ENCODE measurements around the gene PGP. TPM values are rescaled to one million over a fixed set of nuclear protein-coding genes. Genes with fewer than 3 reads are reported as not detected.

Gene PGP
- total RNA-seq, 1 experiment from 2014 or later = 48.7 TPM

DNA sequence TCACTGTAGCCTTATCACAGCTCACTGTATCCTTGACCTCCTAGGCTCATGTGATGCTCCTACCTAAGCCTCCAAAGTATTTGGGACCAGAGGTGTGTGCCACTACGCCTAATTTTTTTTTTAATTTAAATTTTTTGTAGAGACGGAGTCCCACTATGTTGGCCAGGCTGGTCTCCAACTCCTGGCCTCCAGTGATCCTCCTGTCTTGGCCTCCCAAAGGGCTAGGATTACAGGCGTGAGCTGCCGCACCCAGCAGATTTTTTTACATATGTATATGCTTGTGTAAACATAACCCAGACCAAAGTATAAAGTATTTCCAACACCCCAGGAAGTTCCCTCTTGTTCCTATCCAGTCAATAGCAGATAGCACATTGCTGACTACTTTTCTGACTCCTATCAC lies 1.7 kb upstream of the PGP start:
- CTCF ChIA-PET = no interaction called here
- H3K4me1 ChIP-seq (ENCODE audit: control insufficient read depth, insufficient read depth, low read length) = peaks cover 17% of the 10 kb centered on the region
- POLR2A ChIA-PET = interaction anchor here (0.6 kb wide), 1 partner anchor 43 kb away, joined by 4 read pairs; no protein-coding TSS in a partner anchor
- TF ChIP-seq TCF7L2 (IDR thresholded peaks at IDR 0.05; ENCODE audit: low read depth, low read length) = no peak
- TF ChIP-seq, protein P1, sequence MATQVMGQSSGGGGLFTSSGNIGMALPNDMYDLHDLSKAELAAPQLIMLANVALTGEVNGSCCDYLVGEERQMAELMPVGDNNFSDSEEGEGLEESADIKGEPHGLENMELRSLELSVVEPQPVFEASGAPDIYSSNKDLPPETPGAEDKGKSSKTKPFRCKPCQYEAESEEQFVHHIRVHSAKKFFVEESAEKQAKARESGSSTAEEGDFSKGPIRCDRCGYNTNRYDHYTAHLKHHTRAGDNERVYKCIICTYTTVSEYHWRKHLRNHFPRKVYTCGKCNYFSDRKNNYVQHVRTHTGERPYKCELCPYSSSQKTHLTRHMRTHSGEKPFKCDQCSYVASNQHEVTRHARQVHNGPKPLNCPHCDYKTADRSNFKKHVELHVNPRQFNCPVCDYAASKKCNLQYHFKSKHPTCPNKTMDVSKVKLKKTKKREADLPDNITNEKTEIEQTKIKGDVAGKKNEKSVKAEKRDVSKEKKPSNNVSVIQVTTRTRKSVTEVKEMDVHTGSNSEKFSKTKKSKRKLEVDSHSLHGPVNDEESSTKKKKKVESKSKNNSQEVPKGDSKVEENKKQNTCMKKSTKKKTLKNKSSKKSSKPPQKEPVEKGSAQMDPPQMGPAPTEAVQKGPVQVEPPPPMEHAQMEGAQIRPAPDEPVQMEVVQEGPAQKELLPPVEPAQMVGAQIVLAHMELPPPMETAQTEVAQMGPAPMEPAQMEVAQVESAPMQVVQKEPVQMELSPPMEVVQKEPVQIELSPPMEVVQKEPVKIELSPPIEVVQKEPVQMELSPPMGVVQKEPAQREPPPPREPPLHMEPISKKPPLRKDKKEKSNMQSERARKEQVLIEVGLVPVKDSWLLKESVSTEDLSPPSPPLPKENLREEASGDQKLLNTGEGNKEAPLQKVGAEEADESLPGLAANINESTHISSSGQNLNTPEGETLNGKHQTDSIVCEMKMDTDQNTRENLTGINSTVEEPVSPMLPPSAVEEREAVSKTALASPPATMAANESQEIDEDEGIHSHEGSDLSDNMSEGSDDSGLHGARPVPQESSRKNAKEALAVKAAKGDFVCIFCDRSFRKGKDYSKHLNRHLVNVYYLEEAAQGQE (IDR thresholded peaks at IDR 0.05; ENCODE audit: insufficient read depth in 1 of 2, low read depth in 2 of 2, low read length in 1 of 2) = no peak
- no peak for TF ChIP-seq POLR2AphosphoS5 (IDR thresholded peaks at IDR 0.05; ENCODE audit: low read depth, low read length)
- TF ChIP-seq, protein P2, sequence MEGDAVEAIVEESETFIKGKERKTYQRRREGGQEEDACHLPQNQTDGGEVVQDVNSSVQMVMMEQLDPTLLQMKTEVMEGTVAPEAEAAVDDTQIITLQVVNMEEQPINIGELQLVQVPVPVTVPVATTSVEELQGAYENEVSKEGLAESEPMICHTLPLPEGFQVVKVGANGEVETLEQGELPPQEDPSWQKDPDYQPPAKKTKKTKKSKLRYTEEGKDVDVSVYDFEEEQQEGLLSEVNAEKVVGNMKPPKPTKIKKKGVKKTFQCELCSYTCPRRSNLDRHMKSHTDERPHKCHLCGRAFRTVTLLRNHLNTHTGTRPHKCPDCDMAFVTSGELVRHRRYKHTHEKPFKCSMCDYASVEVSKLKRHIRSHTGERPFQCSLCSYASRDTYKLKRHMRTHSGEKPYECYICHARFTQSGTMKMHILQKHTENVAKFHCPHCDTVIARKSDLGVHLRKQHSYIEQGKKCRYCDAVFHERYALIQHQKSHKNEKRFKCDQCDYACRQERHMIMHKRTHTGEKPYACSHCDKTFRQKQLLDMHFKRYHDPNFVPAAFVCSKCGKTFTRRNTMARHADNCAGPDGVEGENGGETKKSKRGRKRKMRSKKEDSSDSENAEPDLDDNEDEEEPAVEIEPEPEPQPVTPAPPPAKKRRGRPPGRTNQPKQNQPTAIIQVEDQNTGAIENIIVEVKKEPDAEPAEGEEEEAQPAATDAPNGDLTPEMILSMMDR (IDR thresholded peaks at IDR 0.05) = no peak
- no peak for TF ChIP-seq SIN3A (IDR thresholded peaks at IDR 0.05; ENCODE audit: borderline replicate concordance, insufficient read depth, low read depth, low read length)
- H3K9me3 ChIP-seq (ENCODE audit: control insufficient read depth, insufficient read depth, low read depth, low read length) = no peaks in the 10 kb centered on the region
- H3K36me3 ChIP-seq (ENCODE audit: control insufficient read depth, insufficient read depth, low read length) = peaks cover 3% of the 10 kb centered on the region; the same call in 1 of the 2 replicates
- DNase-seq (ENCODE audit: low read depth, low spot score) (no peak), ATAC-seq (no peak)
- intact Hi-C loops (cut with micrococcal nuclease; ENCODE audit: unreplicated experiment) (no loop called here), in situ Hi-C loops (cut with HindIII; ENCODE audit: low pct_unique_long_range_greater_than_20kb, low sequenced_read_pairs) (no loop called here)
- H3K27ac ChIP-seq (ENCODE audit: low read length) = peak overlapping the region; percentile 99
- peak overlapping the region; percentile 6 to 94; a peak in 3 of 4 replicates for H3K4me3 ChIP-seq (ENCODE audit: low read depth in 2 of 2, low read length in 2 of 2)
- H3K27me3 ChIP-seq (ENCODE audit: control insufficient read depth, insufficient read depth, low read length) = no peaks in the 10 kb centered on the region
- no TSS peak for BruUV-seq (replicated peaks)

DNA sequence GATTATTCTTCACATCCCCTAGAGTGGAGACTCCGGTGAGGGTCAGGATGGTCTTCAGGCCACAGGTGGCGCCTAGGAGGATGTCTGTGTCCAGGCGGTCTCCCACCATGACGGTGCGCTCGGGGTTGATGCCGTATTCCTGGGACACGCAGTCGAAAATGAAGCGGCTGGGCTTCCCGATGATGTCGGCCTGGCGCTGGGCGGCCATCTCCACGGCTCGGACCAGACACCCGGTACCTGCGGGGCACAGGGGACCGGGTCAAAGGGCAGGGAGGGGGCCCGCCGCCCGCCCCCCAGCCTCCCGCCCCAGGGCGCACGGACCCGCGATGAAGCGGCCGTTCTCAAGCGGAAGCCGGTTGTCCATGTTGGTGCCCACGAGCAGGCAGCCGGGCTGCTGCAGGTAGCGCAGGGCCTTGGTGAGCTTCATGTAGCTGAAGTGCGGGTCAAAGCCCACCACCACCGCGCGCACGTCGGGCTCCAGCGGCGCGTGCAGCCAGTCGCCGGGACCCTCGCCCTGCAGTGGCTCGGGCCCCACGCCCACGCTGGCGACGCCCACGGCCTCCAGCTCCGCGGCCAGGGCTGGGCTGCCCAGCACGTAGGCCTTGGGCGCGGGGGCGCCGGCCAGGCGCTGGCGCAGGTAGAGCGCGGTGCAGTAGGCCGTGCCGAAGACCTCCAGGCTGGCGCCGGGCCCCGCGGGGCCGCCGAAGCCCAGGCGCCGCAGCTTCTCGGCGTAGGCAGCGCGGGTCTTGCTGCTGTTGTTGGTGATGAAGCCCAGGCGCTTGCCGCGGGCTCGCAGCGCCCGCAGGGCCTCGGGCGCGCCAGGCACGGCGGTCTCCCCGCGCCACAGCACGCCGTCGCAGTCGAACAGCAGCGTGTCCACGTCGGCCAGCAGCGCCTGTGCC lies 572 bp downstream of the PGP start:
- peak overlapping the region; percentile 65 to 83 for H3K4me3 ChIP-seq (ENCODE audit: low read depth in 2 of 2, low read length in 2 of 2)
- ChIA-PET POLR2A (interaction anchor here (0.8 kb wide), 1 partner anchor 38 kb away, joined by 3 read pairs; the partner anchor contains the start of gene ECI1), CTCF (no interaction called here)
- DNase-seq (ENCODE audit: low read depth, low spot score) = no peak
- intact Hi-C loops (cut with micrococcal nuclease; ENCODE audit: unreplicated experiment) = no loop called here
- no peaks in the 10 kb centered on the region for H3K27me3 ChIP-seq (ENCODE audit: control insufficient read depth, insufficient read depth, low read length)
- H3K36me3 ChIP-seq (ENCODE audit: control insufficient read depth, insufficient read depth, low read length) = peaks cover 3% of the 10 kb centered on the region; the same call in 1 of the 2 replicates
- no peaks in the 10 kb centered on the region for H3K9me3 ChIP-seq (ENCODE audit: control insufficient read depth, insufficient read depth, low read depth, low read length)
- TF ChIP-seq, protein P1 (IDR thresholded peaks at IDR 0.05; ENCODE audit: insufficient read depth in 1 of 2, low read depth in 2 of 2, low read length in 1 of 2) = 0 out of 4 replicates have a peak, but pooled peaks of 1 of the 2 experiments have one; percentile 9
- no peak for TF ChIP-seq TCF7L2 (IDR thresholded peaks at IDR 0.05; ENCODE audit: low read depth, low read length)
- peak; percentile 10; the same call in 1 of the 2 replicates for TF ChIP-seq SIN3A (IDR thresholded peaks at IDR 0.05; ENCODE audit: borderline replicate concordance, insufficient read depth, low read depth, low read length)
- TF ChIP-seq, protein P2 (IDR thresholded peaks at IDR 0.05) = no peak
- no peak for TF ChIP-seq POLR2AphosphoS5 (IDR thresholded peaks at IDR 0.05; ENCODE audit: low read depth, low read length)
- H3K4me1 ChIP-seq (ENCODE audit: control insufficient read depth, insufficient read depth, low read length) = peaks cover 30% of the 10 kb centered on the region
- in situ Hi-C loops (cut with HindIII; ENCODE audit: low pct_unique_long_range_greater_than_20kb, low sequenced_read_pairs) = no loop called here
- no TSS peak for BruUV-seq (replicated peaks)
- H3K27ac ChIP-seq (ENCODE audit: low read length) = peak overlapping the region; percentile 86
- peak; percentile 3; the same call in 1 of the 2 replicates for ATAC-seq
